ENCODE data around the gene INTS3.

The INTS3 gene

DNA sequence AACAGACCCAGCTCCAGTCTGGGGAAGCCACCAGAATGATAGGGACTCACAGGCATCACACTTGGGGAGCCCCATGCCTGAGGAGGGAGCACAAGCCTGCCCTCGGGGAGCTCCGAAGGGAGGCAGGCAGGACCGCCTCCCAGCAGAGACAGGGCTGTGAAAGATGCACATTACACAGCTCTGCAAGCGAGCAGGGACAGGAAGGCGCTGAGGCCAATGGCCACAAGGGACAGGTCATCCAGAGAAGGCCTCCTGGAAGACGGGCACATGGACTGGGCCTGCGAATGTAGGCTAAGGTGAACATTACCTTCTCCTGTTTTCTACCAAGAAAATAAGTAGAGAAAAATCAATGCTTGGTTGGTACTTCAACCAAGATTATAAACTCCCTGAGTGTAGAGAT lies 45.1 kb upstream of the INTS3 start:
- Histone ChIP-seq H3K79me2 (ENCODE audit: insufficient read depth, low read depth) (no peaks in the 10 kb centered on the region), H3K4me1 (ENCODE audit: low read depth, poor library complexity, severe bottlenecking) (peaks cover 7% of the 10 kb centered on the region), H3K9ac (no peak overlapping the region), H4K20me1 (ENCODE audit: insufficient read depth) (no peaks in the 10 kb centered on the region), H3K4me2 (no peak overlapping the region), H3K36me3 (ENCODE audit: insufficient read depth) (no peaks in the 10 kb centered on the region), H2AFZ (ENCODE audit: low read depth) (no peak overlapping the region), H3K4me3 (IDR thresholded peaks at IDR 0.05; ENCODE audit: insufficient read depth, low read depth, low read length) (no peak overlapping the region), H3K27ac (no peak overlapping the region), H3K27me3 (ENCODE audit: insufficient read depth, low read depth) (peaks cover 75% of the 10 kb centered on the region)
- TF ChIP-seq, protein P1, sequence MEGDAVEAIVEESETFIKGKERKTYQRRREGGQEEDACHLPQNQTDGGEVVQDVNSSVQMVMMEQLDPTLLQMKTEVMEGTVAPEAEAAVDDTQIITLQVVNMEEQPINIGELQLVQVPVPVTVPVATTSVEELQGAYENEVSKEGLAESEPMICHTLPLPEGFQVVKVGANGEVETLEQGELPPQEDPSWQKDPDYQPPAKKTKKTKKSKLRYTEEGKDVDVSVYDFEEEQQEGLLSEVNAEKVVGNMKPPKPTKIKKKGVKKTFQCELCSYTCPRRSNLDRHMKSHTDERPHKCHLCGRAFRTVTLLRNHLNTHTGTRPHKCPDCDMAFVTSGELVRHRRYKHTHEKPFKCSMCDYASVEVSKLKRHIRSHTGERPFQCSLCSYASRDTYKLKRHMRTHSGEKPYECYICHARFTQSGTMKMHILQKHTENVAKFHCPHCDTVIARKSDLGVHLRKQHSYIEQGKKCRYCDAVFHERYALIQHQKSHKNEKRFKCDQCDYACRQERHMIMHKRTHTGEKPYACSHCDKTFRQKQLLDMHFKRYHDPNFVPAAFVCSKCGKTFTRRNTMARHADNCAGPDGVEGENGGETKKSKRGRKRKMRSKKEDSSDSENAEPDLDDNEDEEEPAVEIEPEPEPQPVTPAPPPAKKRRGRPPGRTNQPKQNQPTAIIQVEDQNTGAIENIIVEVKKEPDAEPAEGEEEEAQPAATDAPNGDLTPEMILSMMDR (conservative IDR thresholded peaks at IDR 0.05; ENCODE audit: low read depth, low read length) = no peak

DNA sequence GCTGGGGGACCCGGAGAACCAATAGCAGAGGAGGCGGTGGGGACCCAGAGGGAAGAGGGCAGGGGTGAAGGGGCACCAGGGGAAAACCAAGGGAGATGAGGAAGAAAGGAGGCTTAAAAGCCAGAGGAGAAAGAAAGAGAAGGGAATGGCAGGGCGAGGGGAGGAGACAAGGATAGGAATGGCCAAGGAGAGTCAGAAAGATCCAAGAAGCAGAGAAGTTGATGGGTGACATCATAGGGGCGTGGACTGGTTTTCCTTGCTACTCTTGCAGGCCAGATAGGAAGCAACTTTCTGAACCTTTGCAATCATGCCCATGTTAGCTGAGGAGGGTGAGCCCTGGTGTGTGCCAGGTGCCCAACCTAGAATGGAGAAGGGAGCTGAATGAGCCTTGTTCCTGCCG lies 44.0 kb upstream of the INTS3 start:
- Histone ChIP-seq H3K79me2 (ENCODE audit: insufficient read depth, low read depth) (no peaks in the 10 kb centered on the region), H3K36me3 (ENCODE audit: insufficient read depth) (no peaks in the 10 kb centered on the region), H3K27me3 (ENCODE audit: insufficient read depth, low read depth) (peaks cover 64% of the 10 kb centered on the region; the same call in 1 of the 2 replicates), H3K27ac (no peak overlapping the region), H3K4me3 (IDR thresholded peaks at IDR 0.05; ENCODE audit: insufficient read depth, low read depth, low read length) (no peak overlapping the region), H4K20me1 (ENCODE audit: insufficient read depth) (no peaks in the 10 kb centered on the region), H3K4me2 (no peak overlapping the region), H2AFZ (ENCODE audit: low read depth) (no peak overlapping the region), H3K9ac (no peak overlapping the region), H3K4me1 (ENCODE audit: low read depth, poor library complexity, severe bottlenecking) (no peaks in the 10 kb centered on the region)
- TF ChIP-seq, protein P1 (conservative IDR thresholded peaks at IDR 0.05; ENCODE audit: low read depth, low read length) = no peak

DNA sequence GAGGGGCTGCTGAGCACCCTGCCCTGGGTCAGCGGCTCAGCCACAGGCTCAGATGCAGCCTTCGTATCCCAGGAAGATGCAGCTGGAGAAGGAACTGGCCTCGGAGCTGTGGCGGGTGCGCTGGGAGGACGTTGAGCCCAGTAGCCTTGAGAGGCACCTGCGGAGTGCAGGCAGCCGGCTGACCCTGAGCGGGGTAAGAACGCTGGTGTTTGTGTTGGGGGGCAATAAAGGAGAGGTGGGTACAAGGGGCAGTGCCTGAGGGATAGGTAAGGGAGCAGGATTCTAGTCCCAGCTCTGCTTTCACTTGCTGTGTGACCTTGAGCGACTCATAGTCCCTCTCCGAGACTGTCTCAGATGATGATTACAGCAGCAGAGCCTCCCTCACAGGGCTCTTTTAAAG lies 43.0 kb upstream of the INTS3 start:
- H3K27me3 ChIP-seq (ENCODE audit: insufficient read depth, low read depth) = peaks cover 54% of the 10 kb centered on the region; the same call in 1 of the 2 replicates
- no peak overlapping the region for H2AFZ ChIP-seq (ENCODE audit: low read depth)
- H3K4me1 ChIP-seq (ENCODE audit: low read depth, poor library complexity, severe bottlenecking) = no peaks in the 10 kb centered on the region
- no peak overlapping the region for H3K9ac ChIP-seq
- no peaks in the 10 kb centered on the region for H3K79me2 ChIP-seq (ENCODE audit: insufficient read depth, low read depth)
- no peaks in the 10 kb centered on the region for H4K20me1 ChIP-seq (ENCODE audit: insufficient read depth)
- H3K27ac ChIP-seq = no peak overlapping the region
- TF ChIP-seq, protein P1 (conservative IDR thresholded peaks at IDR 0.05; ENCODE audit: low read depth, low read length) = no peak
- no peaks in the 10 kb centered on the region for H3K36me3 ChIP-seq (ENCODE audit: insufficient read depth)
- H3K4me2 ChIP-seq = no peak overlapping the region
- H3K4me3 ChIP-seq (IDR thresholded peaks at IDR 0.05; ENCODE audit: insufficient read depth, low read depth, low read length) = no peak overlapping the region

DNA sequence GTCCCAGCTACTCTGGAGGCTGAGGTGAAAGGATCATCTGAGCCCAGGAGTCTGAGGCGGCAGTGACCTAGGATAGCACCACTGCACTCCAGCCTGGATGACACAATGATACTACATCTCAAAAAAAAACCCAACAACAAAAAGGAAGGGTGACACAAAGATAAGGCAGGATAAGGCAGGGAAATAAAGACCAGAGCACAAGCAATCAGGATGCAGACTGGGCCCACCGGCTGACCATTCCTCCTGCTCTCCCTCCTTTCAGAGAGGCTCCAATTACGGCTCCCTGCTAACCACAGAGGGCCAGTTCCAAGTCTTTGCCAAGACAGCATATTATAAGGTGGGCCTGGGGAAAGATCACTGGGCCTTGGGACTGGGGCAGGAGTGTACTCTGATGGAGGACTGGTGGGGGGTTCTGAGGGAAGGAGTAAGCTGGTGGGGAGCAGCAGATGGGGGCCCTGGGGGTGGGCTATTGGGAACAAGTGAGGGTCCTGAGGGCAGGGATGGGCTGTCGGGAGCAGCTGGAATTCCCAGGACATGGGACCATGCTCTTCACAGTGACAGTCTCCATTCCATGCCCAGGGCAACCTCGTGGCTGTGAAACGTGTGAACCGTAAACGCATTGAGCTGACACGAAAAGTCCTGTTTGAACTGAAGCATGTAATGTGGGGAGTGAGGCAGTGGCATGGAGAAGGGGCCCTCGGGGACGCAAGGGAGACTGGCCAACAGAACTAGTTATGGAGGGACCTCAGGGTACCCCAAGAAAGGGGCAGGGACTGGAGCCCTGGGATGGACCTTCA lies 42.1 kb upstream of the INTS3 start:
- Histone ChIP-seq H3K79me2 (ENCODE audit: insufficient read depth, low read depth) (no peaks in the 10 kb centered on the region), H3K27ac (no peak overlapping the region), H3K4me1 (ENCODE audit: low read depth, poor library complexity, severe bottlenecking) (no peaks in the 10 kb centered on the region), H4K20me1 (ENCODE audit: insufficient read depth) (no peaks in the 10 kb centered on the region), H3K36me3 (ENCODE audit: insufficient read depth) (no peaks in the 10 kb centered on the region), H2AFZ (ENCODE audit: low read depth) (no peak overlapping the region), H3K27me3 (ENCODE audit: insufficient read depth, low read depth) (peaks cover 45% of the 10 kb centered on the region; the same call in 1 of the 2 replicates), H3K9ac (no peak overlapping the region), H3K4me2 (no peak overlapping the region), H3K4me3 (IDR thresholded peaks at IDR 0.05; ENCODE audit: insufficient read depth, low read depth, low read length) (no peak overlapping the region)
- TF ChIP-seq, protein P1 (conservative IDR thresholded peaks at IDR 0.05; ENCODE audit: low read depth, low read length) = no peak
